Frontal cortex (tissue), 4 donors: ENCODE data around the gene RUNDC3A. TPM values are rescaled to one million over a fixed set of nuclear protein-coding genes. Genes with fewer than 3 reads are reported as not detected.
"Not testable (repeated sequence)": the region's sequence is repeated elsewhere in the genome, so short reads cannot be mapped to it uniquely, and the experiment has no call there.

ENCODE experiments used
- DNase-seq, 2 donors: peaks; one replicate each; pipeline ENCODE4 v3.0.0; 2012; ENCODE audit warnings: low spot score in 2 of 2
- FAIRE-seq: peaks from 2 replicates; lab custom pipeline; 2012; peaks lifted over from hg19 to GRCh38; lab: Jason Lieb, UNC
- total RNA-seq: library from RNA; depleted of rRNA; stranded (reverse); fragments of >200 nt; gene quantifications from one replicate; pipeline ENCODE4 v1.2.3, GENCODE V29; 2014
- donor health status: control.
- donor health status: control.
- donor health status: control.

Gene RUNDC3A
- total RNA-seq, 1 donor from 2014 or later, result 123 TPM

DNA sequence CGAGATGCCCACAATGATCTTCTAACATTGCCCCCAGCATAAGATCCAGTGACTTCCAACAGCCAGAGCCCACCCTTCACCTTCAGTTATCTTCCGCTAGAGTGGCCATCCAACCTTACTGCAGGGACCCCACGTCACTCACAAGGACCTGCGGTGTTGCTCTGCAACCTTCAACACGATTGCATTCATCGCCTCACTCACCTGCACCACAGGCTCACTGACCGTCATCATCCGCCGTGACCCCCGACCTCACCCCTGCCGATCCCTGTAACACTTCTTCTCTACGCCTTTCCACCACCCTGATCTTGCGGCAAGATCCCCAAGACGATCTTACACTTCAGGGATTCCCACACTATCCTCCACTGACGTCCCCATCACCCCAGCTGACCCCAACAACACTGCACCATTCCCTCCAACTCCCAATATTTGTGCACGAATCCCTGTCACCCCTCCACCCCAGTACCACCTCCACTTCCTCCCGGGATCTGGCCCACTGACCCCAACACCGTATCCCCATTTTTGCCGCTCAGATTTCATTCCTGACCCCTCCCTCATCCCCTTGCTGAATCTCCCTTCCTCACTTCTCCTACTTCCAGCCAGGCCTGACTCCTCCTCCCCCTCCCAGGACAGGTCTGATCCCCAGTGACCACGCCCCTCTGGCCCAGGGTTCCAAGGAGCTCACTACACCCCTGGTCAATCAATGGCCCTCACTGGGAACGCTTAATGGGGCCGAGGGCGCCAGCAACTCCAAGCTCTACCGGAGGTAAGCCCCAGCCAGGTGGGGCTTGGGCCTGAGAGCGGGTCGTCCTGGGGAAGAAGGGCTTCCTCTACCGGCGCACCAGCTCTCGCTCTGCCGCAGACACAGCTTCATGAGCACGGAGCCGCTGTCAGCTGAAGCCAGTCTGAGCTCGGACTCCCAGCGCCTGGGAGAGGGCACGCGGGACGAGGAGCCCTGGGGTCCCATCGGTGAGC is 7.6 kb downstream of the RUNDC3A start:
- FAIRE-seq (no peak), DNase-seq (no peak)

DNA sequence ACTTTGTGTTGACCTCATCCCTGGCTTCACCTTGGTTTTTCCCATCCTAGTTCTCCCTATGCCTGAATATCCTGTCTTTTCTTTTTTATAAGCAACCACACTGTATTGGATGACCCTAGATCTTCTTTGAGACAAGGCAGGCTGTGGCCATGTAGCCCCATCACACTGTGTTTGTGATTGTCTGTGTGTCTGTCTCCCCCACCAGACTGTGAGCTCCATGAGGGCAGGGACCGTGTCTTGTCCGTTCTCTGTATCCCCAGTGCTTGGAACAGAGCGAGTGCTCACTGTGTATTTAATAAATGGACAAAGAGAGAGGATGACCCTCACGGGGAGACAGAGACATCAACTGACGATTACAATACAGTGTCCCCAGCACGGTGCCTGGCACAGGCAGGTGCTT is 9.1 kb downstream of the RUNDC3A start:
- FAIRE-seq (no peak), DNase-seq (no peak)

DNA sequence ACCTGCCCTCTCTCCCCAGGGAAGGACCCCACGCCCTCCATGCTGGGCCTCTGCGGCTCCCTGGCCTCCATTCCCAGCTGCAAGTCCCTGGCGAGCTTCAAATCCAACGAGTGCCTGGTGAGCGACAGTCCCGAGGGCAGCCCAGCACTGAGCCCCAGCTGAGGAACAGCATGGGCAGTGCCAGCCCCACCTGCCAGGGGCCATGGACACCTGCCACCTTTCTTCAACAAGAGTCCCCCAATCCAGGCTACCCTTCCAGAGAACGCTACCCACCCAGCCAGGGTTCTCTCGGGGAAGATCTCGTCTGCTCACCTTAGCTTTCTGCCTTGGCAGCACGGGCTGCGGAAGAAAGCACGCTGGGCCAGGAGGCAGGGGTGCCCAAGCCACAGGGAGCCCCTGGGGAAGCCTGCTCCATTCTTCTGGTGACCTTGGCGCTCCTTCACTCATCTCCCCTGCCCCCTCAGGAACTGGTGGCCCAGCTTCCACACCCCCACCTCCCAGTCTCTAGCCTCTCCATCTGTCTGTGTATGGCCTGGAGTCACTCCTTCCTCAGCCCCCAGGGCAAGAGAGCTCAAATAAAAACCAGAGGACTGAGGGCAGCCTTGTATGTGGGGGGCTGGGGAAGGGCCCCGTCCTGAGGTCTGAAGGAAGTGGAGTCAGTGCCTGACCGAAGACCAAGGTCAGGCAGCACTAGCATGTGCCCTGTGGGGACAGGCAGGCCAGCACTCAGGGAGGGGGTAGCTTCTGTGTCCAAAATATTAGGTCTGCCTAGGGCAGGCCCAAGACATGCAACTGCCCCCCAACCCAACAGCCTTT is 9.9 kb downstream of the RUNDC3A start:
- FAIRE-seq (no peak), DNase-seq (no peak)

DNA sequence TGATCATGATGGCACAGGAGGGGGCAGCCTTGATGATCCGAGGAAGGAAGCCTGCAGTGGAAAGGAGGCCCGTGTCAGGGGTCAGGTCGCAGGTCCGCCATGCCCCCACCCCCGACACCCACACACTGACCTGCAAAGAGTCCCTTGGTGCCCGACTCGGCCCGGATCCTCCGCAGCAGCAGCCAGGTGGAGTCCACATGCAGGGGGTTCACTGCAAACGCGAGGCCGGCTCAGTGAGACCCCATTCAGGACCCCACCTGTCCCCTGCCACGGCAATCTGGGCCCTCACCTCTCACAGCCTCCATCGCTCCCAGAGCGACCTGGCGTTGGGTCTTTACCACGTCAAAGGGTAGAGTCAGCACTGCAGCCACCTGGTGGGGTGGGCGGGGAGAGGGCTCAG is 11.7 kb downstream of the RUNDC3A start:
- DNase-seq, result no peak
- FAIRE-seq, result no peak

DNA sequence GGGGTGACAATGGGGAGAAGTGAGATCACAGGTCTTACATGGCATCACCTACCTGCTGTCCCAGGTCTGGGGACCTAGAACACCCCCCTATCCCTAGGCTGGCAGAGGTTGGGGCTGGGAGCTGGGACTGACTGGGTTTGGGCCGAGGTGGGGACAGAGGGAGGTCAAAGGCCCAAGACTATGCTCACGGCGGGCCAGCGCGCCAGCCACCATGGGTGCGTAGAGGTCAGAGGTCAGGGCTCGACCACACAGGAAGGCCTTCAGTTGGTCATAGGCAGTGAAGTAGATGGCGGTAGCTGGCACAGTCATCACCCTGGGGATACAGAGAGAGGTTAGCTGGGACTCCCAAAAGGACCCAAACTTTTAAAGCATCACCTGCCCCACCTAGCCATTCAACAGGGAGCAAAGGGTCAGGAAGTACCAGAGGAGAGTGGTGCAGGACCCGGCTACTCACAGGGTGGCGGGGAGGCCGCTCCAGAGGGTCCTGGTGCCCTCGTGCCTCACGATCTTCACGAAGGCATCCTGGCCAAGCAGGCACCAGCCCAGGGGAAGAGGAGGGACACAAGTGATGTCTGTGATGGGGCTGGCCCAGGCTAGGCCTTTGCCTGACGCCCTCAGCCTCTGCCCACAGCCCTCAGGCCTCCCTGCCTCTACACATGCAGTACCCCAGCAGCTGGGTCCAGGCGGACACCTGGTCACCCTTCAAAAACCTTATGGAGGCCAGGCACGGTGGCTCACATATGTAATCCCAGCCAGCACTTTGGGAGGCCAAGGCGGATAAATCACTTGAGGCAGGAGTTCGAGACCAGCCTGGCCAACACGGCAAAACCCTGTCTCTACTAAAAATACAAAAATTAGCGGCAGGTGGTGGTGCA is 13.1 kb downstream of the RUNDC3A start:
- DNase-seq, result no peak
- no peak for FAIRE-seq

DNA sequence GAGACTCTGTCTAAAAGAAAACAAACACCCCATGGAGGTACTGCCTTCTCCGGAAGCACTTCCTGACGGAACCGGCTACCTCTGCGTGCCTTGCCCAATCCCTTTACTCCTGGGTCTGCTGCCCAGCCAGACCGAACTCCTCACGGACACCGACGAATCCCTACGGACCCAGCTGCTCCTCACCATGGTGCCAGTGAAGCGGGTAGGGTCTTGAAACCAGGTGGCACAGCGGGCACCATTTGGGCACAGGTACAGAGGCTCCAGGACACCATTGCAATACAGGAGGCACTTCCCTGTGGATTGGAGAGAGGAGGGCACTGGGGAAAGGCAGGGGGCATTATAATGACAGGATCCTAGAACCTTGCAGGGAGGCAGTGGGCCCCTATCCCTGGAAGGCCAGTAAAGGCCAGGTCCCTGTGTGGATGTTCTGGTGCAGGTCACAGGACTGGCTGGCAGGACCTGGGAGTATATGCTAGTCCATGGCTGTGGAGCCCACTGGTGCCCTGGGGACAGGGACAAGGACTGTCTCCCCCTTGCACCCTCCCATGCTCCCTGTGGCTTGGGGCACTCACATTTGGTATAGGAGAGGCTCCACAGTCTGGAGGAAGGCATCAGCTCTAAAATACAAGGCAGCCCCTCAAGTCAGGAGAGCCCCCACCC is 14.0 kb downstream of the RUNDC3A start:
- no peak for FAIRE-seq
- no peak for DNase-seq

DNA sequence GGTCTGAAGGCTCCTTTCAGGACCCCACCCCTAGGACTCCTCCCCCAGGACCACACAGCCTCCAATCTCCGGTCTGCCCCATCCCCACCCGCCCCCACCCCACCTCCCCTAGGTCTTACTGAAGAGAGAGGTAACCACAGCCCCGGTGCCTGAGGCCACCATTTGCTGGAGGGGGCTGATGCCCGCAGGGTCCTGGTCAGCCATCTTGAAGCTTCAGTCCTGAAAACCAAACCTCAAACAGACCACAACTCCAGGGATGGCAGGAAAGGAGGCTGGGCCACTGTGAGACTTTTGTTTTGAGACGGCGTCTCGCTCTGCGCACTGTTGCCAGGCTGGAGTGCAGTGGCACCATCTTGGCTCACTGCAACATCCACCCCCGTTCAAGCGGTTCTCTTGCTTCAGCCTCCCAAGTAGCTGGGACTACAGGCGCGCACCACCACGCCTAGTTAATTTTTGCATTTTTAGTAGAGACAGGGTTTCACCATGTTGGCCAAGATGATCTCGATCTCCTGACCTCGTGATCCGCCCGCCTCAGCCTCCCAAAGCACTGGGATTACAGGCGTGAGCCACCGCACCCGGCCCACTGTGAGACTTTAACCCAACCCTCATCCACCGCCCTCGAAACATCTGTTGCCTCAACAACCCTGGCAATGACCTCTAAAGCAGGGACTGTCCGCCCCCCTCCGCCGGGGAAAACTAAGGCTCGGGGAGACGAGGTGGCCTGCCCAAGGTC is 15.1 kb downstream of the RUNDC3A start:
- DNase-seq (no peak), FAIRE-seq (no peak)

DNA sequence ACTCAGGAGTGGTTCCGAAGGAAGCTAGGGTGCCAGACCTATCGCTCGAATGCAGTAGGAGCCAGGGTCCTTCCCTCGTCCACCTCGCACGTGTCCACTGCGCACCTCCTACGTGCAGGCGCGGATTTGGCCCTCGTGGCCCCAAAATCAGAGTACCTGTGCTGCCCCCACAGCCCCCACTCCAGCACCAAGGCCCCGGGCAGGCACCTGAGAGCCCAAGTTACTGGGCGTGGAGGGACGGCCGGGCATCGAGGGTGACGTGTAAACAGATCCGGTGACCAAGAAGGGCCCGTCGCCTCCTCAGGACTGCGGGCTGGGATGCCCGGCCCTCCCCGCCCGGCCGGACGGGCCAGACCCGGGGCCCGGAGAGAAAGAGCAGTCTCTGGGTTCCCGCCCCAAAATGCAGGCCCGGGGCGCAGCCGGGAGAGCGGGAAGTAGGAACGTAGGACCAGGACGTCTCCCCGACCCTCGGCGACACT is 15.7 kb downstream of the RUNDC3A start:
- FAIRE-seq (no peak), DNase-seq (no peak)

DNA sequence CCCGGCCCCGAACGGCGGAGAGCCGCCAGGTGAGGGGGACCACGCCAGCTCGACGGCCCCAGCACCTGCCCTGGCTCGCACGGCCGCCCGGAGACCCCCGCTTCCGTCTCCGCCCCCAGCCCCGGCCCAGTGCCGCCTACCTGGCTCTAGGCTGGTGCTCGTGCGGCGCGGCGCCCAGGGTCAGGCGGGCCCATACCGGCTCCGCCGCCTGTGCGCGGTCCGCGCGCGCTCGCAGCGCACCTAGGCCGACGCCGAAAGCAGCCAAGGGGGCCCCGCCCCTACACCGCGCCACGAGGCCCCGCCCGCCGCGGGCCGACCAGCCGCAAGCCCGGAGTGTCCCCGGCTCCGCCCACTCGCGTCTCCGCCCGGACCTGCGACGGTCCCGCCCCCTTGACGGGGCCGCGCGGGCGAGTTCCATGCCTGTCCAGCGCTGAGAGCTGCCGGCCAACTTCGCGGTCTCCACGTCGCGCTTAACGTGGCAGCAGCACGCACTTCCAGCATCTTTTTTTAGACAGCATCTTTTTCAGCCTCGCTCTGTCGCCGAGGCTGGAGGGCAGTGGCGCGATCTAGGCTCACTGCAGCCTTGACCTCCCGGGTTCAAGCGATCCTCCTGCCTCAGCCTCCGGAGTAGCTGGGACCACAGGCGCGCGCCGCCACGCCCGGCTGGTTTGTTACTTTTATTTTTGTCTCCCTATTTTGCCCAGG is 16.3 kb downstream of the RUNDC3A start, which contains the start of gene SLC25A39:
Gene SLC25A39, minus strand, starts transcription at position 253 of the 705 bp plus-strand sequence. CDS start 1,261 bp downstream, outside the sequence.
- no peak for FAIRE-seq
- DNase-seq, result peak; percentile 95 to 98

DNA sequence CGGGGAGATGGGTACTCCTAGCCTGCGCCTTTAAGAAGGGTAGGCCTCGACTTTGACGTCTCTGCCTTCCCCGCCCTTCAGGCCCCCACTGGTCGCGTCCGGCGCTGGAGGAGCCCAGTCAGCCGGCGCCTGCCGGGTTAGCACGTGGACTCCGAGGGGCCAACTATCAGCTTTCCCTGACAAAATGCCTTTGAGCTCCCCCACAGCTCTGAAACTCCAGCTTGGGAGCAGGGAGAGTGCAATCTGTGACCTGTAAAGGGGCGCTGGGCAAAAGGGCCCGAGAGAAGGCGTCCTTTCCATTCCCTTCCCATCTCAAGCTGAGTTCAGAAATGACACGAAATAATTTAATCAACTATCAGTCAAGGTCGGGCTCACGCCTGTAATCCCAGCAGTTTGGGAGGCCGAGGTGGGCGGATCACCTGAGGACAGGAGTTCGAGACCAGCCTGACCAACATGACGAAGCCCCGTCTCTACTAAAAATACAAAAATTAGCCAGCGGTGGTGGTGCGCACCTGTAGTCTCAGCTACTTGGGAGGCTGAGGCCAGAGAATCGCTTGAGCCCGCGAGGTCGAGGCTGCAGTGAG is 18.6 kb downstream of the RUNDC3A start:
- no peak for FAIRE-seq
- DNase-seq, result peak; percentile 94 to 98

DNA sequence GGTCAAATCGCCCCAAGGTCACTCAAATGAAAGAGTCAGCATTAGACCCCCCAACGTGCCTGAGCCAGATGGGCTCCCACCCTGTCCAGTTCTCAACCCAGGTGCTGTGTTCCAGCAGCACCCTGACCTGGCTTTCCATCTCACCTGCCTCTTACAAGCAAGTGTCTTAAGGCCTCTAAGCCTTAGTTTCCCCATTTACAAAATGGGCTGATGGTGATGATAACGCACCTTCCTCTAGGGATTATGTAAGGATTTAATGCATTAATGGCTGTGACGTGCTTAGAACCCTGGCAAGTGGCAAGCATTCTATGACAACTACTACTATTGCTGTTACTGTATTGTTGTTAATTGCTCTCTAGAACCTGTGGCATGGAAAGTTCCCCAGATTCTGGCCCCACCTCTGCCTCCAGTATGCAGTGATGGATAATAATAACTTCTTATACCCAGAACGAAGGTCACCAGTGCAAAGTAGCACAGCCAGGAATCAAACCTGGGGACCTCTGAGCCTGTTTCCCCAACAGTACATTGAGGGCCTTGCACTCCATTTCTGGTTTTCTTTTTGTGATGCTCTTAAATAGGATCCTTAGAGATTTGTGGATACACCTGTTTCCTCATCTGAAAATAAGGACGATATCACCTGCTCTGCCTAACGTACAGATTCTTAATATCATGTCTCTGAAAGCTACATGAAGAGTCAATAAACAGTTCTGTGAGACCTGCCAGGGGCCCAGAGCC is 19.5 kb downstream of the RUNDC3A start:
- DNase-seq (no peak), FAIRE-seq (no peak)

DNA sequence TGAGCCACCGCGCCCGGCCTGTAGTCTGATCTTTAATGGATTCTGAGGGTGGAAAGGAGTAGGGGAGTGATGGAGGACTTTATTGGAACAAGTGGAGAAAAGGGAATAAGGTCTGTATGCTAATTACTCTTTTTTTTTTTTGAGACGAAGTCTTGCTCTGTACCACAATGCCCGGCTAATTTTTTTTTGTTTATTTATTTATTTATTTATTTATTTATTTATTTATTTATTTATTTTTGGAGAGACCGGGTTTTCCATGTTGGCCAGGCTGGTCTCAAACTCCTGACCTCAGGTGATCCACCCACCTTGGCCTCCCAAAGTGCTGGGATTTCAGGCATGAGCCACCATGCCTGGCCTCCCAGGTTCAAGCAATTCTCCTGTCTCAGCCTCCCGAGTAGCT is 21.1 kb downstream of the RUNDC3A start:
- DNase-seq, FAIRE-seq: not testable (repeated sequence)

DNA sequence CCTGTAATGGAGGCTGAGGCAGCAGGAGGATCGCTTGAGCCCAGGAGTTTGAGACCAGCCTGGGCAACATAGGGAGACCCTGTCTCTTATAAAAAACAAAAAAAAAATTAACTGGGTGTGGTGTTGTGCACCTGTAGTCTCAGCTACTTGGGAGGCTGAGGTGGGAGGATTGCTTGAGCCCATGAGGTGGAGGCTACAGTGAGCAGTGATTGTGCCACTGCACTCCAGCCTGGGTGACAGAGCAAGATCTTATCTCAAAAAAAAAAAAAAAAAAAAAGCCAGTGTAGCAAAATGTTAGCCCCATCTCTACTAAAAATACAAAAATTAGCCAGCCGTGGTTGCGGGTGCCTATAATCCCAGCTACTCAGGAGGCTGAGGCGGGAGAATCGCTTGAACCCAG is 21.9 kb downstream of the RUNDC3A start:
- not testable (repeated sequence) for FAIRE-seq, DNase-seq

DNA sequence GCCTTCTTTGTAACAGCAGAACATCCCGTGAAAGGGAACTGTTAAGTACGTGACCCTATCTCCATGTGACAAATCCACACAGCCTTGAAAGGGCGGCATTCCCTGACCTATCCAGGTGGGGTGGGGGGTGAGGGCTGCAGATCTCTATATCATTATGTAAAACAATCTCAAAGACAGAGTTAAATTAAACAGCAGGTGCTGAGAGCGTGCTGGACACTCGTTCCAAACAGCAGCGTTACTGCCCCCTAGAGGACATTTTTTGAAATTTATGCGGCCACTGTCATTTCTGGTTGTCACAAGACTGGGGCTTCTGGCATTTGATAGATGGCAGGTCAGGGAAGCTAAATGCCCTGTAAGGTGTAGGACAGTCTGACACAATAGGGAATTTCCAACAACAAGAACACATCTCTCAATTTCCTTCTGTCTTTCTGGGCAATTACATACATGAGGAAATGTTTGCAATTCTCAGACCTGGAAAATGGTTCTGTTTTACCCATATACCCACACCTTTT is 22.9 kb downstream of the RUNDC3A start:
- peak in 1 of 2 donors; percentile 37 for DNase-seq

DNA sequence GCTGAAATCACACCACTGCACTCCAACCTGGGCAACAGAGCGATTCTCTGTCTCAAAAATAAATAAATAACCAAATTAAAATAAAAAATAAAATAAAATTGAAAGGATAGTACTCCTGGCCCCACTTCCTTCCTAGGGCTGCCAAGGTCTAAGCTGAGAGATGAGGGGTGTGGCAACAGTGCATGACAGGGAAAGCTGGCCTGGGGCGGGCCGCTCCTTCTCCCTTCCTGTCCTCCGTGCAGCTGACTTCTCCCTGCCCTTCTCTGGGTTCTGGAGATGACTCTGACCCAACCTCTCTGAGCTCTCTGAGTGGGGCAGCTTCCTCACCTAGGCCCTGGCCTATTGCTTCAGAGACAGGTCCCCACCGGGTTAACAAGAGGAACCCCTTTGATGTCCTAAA is 25.0 kb downstream of the RUNDC3A start:
- DNase-seq (no peak), FAIRE-seq (no peak)

More for the DNA sequence above, 22.9 kb downstream of the RUNDC3A start:
- FAIRE-seq, result no peak

DNA sequence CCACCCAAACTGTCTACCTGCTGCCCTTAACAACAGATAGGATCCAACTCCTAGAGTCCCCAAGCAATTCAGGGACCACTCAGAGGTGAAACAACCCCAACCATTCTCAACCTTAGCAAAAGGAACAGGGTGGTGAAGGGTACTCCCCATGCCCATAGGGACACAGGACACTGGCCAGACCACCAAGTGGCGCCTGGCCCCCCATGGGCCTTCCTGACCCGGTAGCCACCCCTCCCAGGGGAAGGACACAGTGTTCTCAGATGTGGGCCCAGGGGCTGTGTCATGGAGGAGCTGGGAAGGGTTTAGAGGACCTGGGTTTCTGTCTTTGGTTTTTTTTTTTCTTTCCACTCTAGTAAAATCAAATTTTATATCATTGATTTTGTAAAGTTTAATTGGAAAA is 25.9 kb downstream of the RUNDC3A start:
- no peak for DNase-seq
- no peak for FAIRE-seq
